Measurements from ENCODE around the gene ABCB6.

- TF ChIP-seq GATA2 (IDR thresholded peaks at IDR 0.05; ENCODE audit: low read depth, low read length) (no peak), GATA3 (IDR thresholded peaks at IDR 0.05; ENCODE audit: low read depth, low read length) (no peak)
Observed at GRCh38 chr2:219183151-219183772, 35.5 kb downstream of the ABCB6 start.
